ENCODE results near the gene PLA2G3.
"Not testable (repeated sequence)": the region's sequence is repeated elsewhere in the genome, so short reads cannot be mapped to it uniquely, and the experiment has no call there.

The PLA2G3 gene

GRCh38 chr22:31098632-31099110, 41.6 kb downstream of the PLA2G3 start:
- DNase-seq = no peak

GRCh38 chr22:31097941-31098631, 42.2 kb downstream of the PLA2G3 start:
- DNase-seq = no peak

DNA sequence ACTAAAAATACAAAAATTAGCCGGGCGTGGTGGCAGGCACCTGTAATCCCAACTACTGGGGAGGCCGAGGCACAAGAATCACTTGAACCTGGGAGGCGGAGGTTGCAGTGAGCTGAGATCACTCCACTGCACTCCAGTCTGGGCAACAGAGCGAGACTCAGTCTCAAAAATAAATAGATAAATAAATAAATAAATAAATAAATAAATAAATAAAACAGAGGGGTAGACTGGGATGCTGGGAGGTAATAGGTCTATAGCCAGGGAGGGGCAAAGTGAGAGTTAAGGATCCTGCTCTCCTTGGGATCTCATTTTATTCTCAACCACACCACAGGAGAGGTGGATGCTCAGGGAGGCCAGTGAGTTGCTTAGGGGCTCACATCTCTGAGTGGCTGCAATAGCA, 42.8 kb downstream of the PLA2G3 start:
- DNase-seq = not testable (repeated sequence)

DNA sequence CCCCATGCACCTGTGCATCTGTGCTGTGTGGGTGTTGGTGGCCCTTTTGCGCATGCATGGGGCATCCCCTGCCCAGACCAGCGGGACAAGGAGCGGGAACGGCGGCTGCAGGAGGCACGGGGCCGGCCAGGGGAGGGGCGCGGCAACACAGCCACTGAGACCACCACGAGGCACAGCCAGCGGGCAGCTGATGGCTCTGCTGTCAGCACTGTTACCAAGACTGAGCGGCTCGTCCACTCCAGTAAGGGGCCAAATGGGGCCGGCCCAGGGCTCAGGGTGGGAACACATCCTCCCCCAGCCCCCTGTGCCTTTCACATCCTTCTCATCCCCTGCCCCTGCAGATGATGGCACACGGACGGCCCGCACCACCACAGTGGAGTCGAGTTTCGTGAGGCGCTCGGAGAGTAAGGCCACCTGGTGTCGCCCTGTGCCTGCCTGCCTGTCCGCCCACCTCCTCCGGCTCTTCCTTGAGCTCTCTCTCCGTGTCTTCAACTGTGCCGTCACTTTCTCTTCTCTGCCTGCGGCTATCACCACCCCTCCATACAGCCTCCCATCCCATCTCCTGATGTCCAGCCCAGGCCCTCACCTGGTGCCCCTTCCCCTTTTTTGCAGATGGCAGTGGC, 43.5 kb downstream of the PLA2G3 start:
- DNase-seq = no peak

- no peak for DNase-seq
Observed at GRCh38 chr22:31095637-31096249, 44.6 kb downstream of the PLA2G3 start.

GRCh38 chr22:31094741-31095140, 45.6 kb downstream of the PLA2G3 start:
- DNase-seq = no peak

- no peak for DNase-seq
Observed at GRCh38 chr22:31094021-31094551, 46.2 kb downstream of the PLA2G3 start.

DNA sequence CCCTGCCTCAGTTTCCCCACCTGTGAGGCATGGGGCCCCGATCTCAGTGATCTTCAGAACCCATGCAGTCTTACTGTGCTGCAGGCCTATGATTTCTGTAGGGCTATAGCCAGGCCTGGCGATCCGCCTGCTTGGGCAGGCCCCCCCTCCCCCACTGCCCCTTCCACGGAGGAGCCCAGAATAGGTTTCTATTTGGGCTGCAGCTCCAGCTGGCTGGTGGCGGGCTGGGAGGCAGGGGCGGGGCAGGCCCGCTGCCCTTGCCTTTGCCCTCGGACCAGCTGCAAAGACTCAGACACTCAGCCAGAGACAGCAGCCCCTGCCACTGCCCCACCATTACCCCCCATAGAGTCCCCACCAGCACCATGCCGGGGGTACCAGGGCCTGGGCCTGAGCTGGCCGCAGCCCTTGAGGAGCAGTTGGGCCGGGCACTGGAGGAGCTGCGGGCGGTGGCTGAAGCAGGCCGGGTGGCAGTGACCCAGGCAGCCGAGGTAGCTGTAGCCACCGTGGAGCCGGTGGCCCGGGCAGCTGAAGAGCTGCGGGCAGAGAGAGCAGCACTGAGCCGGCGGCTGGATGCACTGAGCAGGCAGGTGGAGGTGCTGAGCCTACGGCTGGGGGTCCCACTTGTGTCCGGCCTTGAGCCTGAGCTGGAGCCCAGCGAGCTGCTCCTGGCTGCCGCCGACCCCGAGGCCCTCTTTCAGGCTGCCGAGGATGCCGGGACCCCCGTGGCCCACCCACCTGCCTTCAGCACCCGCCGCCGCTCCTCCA, 47.0 kb downstream of the PLA2G3 start:
- DNase-seq = no peak

GRCh38 chr22:31092161-31092560, 48.1 kb downstream of the PLA2G3 start:
- no peak for DNase-seq

DNA sequence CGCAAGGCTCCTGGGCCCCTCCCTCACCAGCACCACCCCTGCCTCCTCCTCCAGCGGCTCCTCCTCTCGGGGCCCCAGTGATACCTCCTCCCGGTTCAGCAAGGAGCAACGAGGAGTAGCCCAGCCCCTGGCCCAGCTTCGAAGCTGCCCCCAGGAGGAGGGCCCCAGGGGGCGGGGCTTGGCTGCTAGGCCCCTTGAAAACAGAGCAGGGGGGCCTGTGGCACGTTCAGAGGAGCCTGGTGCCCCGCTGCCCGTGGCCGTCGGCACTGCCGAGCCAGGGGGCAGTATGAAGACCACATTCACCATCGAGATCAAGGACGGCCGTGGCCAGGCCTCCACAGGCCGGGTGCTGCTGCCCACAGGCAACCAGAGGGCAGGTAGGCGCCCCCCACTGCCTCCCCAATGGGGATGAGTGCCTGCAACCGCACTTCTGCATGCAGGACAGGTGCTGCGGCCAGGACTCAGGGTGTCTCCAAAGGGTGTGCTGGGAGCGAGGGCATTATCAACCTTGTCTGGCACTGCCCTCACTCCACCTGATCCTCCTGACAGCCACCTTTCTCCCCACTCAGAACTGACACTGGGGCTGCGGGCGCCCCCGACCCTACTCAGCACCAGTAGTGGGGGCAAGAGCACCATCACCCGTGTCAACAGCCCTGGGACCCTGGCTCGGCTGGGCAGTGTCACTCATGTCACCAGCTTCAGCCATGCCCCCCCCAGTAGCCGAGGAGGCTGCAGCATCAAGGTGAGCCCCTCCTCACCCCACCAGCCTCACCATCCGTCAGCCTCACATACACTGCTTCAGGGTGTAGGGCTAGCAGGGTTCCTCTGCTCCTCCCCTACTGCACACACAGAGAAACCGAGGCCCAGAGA, 49.0 kb downstream of the PLA2G3 start:
- DNase-seq = no peak

DNA sequence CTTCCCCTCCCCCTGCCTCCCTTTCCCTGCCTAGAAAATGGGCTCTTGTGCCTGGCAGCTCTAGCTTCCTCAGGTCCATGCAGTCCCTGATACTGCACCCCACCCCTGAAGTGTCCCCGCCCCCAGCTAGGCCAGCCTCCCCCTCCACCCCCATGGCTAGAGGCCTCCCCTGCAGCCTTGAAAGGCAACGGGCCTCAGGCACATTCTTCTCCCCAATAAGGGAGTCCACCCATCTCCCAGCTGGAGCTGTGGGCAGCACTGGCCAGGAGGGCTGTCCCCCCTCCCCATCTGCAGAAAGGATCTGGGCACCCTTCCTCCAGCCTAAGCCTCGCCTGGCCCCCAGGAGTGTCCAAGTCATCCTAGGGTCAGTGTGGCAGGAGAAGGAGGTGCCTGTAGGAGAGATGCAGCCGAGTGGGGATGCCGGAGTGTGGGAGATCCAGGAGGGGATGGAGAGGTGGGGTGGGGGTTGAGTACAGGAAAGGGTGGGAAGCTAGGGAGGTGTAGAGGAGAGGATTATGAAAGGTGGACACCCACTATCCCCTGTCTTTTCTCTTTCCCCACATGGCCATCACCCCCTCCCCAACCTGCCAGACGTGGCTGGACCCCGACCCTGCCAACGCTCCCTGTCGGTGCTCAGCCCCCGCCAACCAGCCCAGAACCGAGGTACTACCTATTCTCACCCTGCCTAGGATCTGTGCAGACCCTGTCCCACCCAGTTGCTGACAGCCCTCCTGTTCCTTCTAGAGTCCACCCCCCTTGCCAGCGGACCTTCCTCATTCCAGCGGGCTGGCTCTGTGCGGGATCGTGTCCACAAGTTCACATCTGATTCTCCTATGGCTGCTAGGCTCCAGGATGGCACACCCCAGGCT, 49.9 kb downstream of the PLA2G3 start:
- no peak for DNase-seq

GRCh38 chr22:31089160-31090100, 50.9 kb downstream of the PLA2G3 start:
- DNase-seq = no peak

- DNase-seq = no peak
Observed at GRCh38 chr22:31088233-31088986, 51.9 kb downstream of the PLA2G3 start.

GRCh38 chr22:31087744-31088215, 52.5 kb downstream of the PLA2G3 start:
- no peak for DNase-seq

DNA sequence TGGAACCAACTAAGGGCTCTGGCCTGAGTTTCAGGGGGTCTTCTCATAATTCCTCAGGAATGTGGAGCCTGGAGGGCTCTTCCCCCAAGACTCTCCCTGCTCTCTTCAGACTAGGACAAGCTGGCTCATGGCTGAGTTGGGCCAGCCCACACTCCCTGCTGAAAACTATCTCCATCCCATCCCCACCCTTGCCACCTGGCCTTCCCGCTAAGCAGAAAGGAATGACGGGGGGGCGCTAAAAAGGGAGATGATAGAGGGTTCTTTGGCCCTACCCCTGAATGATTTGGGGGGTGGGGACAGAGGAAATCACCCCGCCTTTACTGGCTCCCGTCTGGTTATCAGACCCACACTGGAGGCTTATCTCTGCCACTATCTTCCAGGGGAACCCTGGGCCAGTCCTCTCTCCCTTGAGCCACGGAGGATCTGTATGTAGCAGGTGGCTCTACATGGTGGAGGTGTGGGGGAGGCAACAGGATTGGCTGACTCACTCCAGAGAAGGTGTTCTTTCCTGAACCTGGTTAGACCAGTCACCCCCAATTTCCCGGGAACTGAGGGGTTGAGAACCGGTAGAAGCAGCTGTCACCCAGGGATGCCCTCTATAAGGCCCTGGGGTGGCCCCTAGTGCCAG, 53.5 kb downstream of the PLA2G3 start:
- DNase-seq = no peak

GRCh38 chr22:31085928-31086327, 54.4 kb downstream of the PLA2G3 start:
- no peak for DNase-seq

DNA sequence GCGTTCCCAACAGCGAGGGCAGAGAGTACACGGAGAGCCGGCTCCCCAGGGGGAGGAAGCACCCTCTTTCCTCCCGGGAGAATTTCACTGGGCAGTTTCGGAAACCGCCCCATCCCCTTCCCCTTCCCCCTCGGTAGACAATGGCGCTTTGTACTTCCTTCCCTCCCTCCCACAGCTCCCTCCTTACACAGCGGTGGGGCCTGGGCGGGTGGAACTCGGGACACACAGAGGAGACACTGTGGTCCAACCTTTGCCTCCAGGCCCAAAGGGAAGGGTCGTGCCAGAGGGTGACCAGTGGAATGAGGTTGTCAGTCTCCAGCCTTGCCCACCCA, 54.8 kb downstream of the PLA2G3 start:
- DNase-seq = no peak

- no peak for DNase-seq
Observed at GRCh38 chr22:31084811-31085492, 55.4 kb downstream of the PLA2G3 start.

Measured in NCI-H510A treated with DMSO at 0.1 percent for 48 hours (cell line).